Thyroid gland (tissue), 4 donors: Measurements from ENCODE around the gene SLC30A2.

ENCODE experiments used
- CTCF ChIP-seq, 6 experiments: fragments of 200-600 bp in 3 of 6; fragments of 450-650 bp in 3 of 6; sonication (generic) in 3 of 6; IDR thresholded peaks; one replicate each; pipeline ENCODE4 v1.5.1; 2016 to 2019; ENCODE audit warnings: antibody characterized with exemption in 6 of 6, mild to moderate bottlenecking in 2 of 6, inconsistent platforms in 1 of 6, moderate library complexity in 1 of 6
- POLR2A ChIP-seq, 2 donors: fragments of 450-650 bp; IDR thresholded peaks; one replicate each; pipeline ENCODE4 v1.6.1; 2017; ENCODE audit warnings: antibody characterized with exemption in 2 of 2, mild to moderate bottlenecking in 2 of 2, moderate library complexity in 1 of 2

- TF ChIP-seq CTCF (IDR thresholded peaks at IDR 0.05): no peak
- TF ChIP-seq POLR2A (IDR thresholded peaks at IDR 0.05): no peak
Observed at GRCh38 chr1:26075421-26076144, 29.7 kb upstream of the SLC30A2 start.
